ENCODE results near the gene CCR5. TPM values are rescaled to one million over a fixed set of nuclear protein-coding genes. Genes with fewer than 3 reads are reported as not detected.

CCR5 gene
- total and polyA plus RNA-seq, 2 of the 8 experiments (the other 6 are each of a cell fraction or from before 2014, with no cell fraction given), result not detected

DNA sequence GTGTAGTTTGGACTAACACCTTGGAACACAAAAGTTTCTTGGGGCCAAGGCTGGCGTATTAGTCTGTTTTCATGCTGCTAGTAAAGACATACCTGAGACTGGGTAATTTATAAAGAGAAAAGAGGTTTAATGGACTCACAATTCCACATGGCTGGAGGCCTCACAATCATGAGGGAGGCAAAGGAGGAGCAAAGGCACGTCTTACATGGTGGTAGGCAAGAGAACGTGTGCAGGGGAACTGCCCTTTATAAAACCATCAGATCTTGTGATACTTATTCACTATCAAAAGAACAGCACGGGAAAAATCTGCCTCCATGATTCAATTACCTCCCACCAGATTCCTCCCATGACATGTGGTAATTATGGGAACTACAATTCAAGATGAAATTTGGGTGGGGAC is 26.3 kb upstream of the CCR5 start:
- no peak overlapping the region for H3K23ac ChIP-seq (ENCODE audit: insufficient read length)
- ChIA-PET CTCF (ENCODE audit: partially characterized antibody) (no interaction called here), POLR2A (ENCODE audit: partially characterized antibody) (no interaction called here)
- no peak overlapping the region for H2BK15ac ChIP-seq (ENCODE audit: low read length)
- no peak overlapping the region for H3K18ac ChIP-seq (ENCODE audit: extremely low read depth, low read length)
- no peak overlapping the region for H2AFZ ChIP-seq (ENCODE audit: low read length)
- H3K9ac ChIP-seq (replicated peaks in 1 of 4; ENCODE audit: extremely low read depth in 1 of 4, low read depth in 3 of 4, low read length in 3 of 4), result no peak overlapping the region
- H3K36me3 ChIP-seq (ENCODE audit: control insufficient read depth in 2 of 4, insufficient read depth in 4 of 4, low read length in 3 of 4), result no peaks in the 10 kb centered on the region; a peak in 1 of 8 replicates
- H2BK120ac ChIP-seq (replicated peaks; ENCODE audit: low read depth, low read length), result no peak overlapping the region
- H3K27me3 ChIP-seq (replicated peaks in 1 of 4; ENCODE audit: control insufficient read depth in 3 of 4, extremely low read depth in 1 of 4, insufficient read depth in 3 of 4, low read length in 3 of 4), result peaks cover 0 to 2% (median 0%) of the 10 kb centered on the region in 4 experiments; a peak in 1 of 7 replicates
- no peak overlapping the region for H3K56ac ChIP-seq (replicated peaks; ENCODE audit: insufficient read length, low read depth, low read length)
- FAIRE-seq (no peak), DNase-seq (ENCODE audit: low read depth in 1 of 2, low spot score in 2 of 2) (no peak)
- H2AK5ac ChIP-seq (ENCODE audit: low read depth, low read length), result no peak overlapping the region
- no peak overlapping the region for H4K5ac ChIP-seq (ENCODE audit: insufficient read length, low read depth, low read length)
- H3K23me2 ChIP-seq (ENCODE audit: low read depth, low read length), result no peaks in the 10 kb centered on the region; the same call in 1 of the 2 replicates
- H4K91ac ChIP-seq (replicated peaks; ENCODE audit: insufficient read length, low read length), result no peak overlapping the region
- H2BK5ac ChIP-seq (ENCODE audit: low read depth, low read length), result no peak overlapping the region
- no peak overlapping the region for H3K4ac ChIP-seq (replicated peaks; ENCODE audit: insufficient read length, low read depth, low read length)
- H3K9me3 ChIP-seq (ENCODE audit: insufficient read depth in 2 of 2, low read depth in 1 of 2, low read length in 1 of 2), result peaks cover 7 to 11% of the 10 kb centered on the region in 2 experiments
- no peak overlapping the region for H4K8ac ChIP-seq (ENCODE audit: extremely low read depth, insufficient read depth, low read length)
- WGBS, 2 experiments (ENCODE audit: extremely low coverage in 1 of 2, insufficient coverage in 1 of 2, insufficient read length in 1 of 2, insufficient replicate concordance in 2 of 2, low coverage in 1 of 2, low lambda C conversion rate in 2 of 2, missing lambda C conversion rate in 1 of 2), result 87% methylated on average over 4 of the region's 4 CpGs; no CpG with 5 or more reads in 1 of the 2 experiments
- no peak overlapping the region for H3K4me3 ChIP-seq (ENCODE audit: extremely low read depth in 1 of 4, insufficient read depth in 2 of 4, low read depth in 3 of 4, low read length in 4 of 4)
- no peak overlapping the region for H3K27ac ChIP-seq (ENCODE audit: low read depth, low read length)
- H2BK12ac ChIP-seq (ENCODE audit: low read depth, low read length), result no peak overlapping the region
- no peak overlapping the region for H3K4me2 ChIP-seq (ENCODE audit: insufficient read depth in 1 of 2, low read depth in 2 of 2, low read length in 2 of 2)
- no peaks in the 10 kb centered on the region for H3K4me1 ChIP-seq (replicated peaks in 1 of 4; ENCODE audit: control insufficient read depth in 3 of 4, insufficient read depth in 4 of 4, low read length in 3 of 4)
- H2BK20ac ChIP-seq (ENCODE audit: low read length), result no peak overlapping the region
- no peak overlapping the region for H3K14ac ChIP-seq (ENCODE audit: insufficient read length)
- no peaks in the 10 kb centered on the region for H3K79me2 ChIP-seq (ENCODE audit: control insufficient read depth in 1 of 2, insufficient read depth in 2 of 2, low read length in 2 of 2)
- TF ChIP-seq GTF2F1 (IDR thresholded peaks at IDR 0.05; ENCODE audit: borderline replicate concordance, low read depth, low read length) (no peak), SP2 (IDR thresholded peaks at IDR 0.05; ENCODE audit: low read length) (no peak), SP1 (IDR thresholded peaks at IDR 0.05; ENCODE audit: low read depth, low read length) (no peak), CHD1 (IDR thresholded peaks at IDR 0.05; ENCODE audit: low read depth, low read length) (no peak), RNF2 (IDR thresholded peaks at IDR 0.05; ENCODE audit: borderline replicate concordance, low read depth, low read length, missing control alignments, poor library complexity, severe bottlenecking) (no peak), GABPA (IDR thresholded peaks at IDR 0.05; ENCODE audit: borderline replicate concordance, insufficient read depth, low read length) (no peak), SP4 (IDR thresholded peaks at IDR 0.05; ENCODE audit: low read length) (no peak), CREB1 (IDR thresholded peaks at IDR 0.05) (no peak), EGR1 (IDR thresholded peaks at IDR 0.05; ENCODE audit: borderline replicate concordance, low read depth, low read length) (no peak)
- TF ChIP-seq, protein P1, sequence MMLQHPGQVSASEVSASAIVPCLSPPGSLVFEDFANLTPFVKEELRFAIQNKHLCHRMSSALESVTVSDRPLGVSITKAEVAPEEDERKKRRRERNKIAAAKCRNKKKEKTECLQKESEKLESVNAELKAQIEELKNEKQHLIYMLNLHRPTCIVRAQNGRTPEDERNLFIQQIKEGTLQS (IDR thresholded peaks at IDR 0.05; ENCODE audit: insufficient read depth, low read depth, low read length), result no peak
- TF ChIP-seq, protein P2, sequence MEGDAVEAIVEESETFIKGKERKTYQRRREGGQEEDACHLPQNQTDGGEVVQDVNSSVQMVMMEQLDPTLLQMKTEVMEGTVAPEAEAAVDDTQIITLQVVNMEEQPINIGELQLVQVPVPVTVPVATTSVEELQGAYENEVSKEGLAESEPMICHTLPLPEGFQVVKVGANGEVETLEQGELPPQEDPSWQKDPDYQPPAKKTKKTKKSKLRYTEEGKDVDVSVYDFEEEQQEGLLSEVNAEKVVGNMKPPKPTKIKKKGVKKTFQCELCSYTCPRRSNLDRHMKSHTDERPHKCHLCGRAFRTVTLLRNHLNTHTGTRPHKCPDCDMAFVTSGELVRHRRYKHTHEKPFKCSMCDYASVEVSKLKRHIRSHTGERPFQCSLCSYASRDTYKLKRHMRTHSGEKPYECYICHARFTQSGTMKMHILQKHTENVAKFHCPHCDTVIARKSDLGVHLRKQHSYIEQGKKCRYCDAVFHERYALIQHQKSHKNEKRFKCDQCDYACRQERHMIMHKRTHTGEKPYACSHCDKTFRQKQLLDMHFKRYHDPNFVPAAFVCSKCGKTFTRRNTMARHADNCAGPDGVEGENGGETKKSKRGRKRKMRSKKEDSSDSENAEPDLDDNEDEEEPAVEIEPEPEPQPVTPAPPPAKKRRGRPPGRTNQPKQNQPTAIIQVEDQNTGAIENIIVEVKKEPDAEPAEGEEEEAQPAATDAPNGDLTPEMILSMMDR (IDR thresholded peaks at IDR 0.05; ENCODE audit: control extremely low read depth in 1 of 3, insufficient read depth in 1 of 3, low read depth in 1 of 3, low read length in 3 of 3), result no peak
- H3K79me1 ChIP-seq (ENCODE audit: low read depth, low read length), result no peaks in the 10 kb centered on the region
- no peaks in the 10 kb centered on the region for H4K20me1 ChIP-seq (replicated peaks in 1 of 2; ENCODE audit: control insufficient read depth in 1 of 2, insufficient read depth in 2 of 2, low read length in 2 of 2)
